ENCODE results near the gene SLC27A1.
A peak's percentile ranks its signal among the peaks of the same experiment; 100 is the strongest.
"Not testable (repeated sequence)": the region's sequence is repeated elsewhere in the genome, so short reads cannot be mapped to it uniquely, and the experiment has no call there.

Gene SLC27A1

DNA sequence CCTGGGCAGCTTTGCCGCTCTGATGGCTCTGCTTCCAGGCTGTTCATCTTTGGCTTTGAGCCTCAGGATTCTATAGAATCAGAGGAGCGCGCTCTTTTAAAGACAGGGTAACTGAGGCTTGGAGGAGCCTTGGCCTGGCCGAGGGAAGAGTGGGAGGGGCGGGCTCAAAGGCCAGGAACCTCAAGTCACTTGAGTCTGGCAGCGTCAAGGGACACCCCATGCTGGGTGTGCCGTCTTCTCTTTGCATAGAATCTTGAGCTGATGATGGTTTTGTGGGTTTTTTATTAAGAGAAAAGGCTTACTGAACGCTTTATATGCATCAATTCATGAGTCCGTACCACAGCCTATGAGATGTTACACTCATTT is 42.2 kb downstream of the SLC27A1 start:
- DNase-seq = no peak

DNA sequence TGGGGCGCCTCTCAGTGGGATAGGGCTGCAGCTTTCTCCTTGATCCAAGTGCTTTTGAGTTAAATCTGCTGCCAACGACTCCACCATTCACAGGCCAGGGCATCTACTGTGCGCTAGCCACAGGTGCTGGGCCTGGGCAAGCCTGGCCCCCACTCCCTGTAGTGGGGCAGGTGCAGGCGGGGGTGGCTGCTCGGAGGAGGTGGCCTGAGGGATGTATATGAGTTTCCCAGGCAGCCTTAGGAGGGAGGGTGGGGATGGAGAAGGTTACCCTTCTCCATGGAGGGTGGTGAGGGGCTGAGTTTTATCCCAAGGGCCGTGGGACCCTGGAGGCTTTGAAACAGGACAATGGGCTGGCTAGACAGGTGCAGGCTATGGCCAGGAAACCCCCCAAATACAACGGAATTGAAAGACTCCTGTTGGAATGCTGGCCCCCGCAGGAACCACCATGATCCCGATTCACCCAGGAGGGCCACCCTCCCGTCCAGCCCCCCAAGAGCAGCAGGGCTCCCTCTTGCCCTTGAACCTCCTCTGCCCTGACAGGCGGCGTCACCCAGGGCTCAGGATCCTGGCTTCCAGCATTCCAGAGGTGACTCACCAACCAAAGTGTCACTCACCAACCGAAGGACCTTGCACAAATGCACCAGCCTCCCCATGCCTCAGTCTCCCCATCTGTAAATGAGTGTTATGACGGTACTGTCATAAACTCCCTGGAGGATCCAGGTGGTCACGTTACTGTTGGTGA is 45.3 kb downstream of the SLC27A1 start:
- no peak for DNase-seq

DNA sequence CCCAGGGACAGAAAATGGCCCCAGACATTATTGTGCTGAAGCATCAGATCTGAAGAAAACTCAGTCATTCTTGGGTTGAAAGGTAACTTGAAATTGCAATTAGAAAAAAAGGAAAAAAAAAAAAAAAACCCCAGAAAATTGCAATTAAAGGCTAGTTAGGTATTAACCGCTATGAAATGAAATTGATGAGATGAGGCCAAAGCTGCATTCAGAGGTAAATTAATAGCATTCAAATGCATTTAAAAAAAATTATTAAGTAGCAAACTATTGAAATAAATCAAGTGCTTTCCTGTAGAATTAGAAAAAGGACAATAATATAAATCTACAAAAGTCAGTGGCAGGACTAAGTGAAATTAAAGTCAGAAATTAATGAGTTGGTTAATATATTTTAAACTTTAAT is 47.6 kb downstream of the SLC27A1 start:
- DNase-seq = no peak

DNA sequence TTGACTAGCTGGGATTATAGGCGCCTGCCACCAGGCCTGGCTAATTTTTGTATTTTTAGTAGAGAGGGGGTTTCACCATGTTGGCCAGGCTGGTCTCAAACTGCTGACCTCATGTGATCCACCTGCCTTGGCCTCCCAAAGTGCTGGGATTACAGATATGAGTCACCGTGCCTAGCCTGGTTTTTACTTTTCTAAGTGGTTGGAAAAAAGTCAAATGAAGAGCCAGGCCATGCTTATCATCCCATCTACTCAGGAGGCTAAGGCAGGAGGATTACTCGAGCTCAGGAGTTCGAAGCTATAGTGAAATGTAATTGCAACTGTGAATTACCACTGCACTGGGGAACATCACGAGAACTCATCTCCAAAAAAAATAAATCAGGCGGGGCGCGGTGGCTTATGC is 48.3 kb downstream of the SLC27A1 start:
- DNase-seq = not testable (repeated sequence)

DNA sequence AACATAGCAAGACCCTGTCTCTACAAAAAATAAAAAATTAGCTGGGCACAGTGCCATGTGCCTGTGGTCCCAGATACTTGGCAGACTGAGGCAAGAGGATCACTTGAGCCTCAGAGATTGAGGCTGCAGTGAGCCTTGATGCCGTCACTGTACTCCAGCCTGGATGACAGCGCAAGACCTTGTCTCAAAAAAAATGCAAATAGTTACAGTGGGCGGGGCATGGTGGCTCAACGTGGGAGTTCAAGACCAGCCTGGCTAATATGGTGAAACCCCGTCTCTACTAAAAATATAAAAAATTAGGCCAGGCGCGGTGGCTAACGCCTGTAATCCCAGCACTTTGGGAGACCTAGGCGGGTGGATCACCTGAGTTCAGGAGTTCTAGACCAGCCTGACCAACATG is 49.6 kb downstream of the SLC27A1 start:
- no peak for DNase-seq

DNA sequence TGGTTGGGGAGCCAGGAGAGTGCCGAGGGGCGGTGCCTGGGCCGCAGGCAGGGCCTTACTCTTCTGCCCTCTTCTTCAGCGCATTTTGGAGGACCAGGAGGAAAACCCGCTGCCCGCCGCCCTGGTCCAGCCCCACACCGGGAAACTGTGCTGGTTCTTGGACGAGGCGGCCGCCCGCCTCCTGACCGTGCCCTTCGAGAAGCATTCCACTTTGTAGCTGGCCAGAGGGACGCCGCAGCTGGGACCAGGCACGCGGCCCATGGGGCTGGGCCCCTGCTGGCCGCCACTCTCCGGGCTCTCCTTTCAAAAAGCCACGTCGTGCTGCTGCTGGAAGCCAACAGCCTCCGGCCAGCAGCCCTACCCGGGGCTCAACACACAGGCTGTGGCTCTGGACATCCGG is 50.5 kb downstream of the SLC27A1 start:
- DNase-seq = no peak

DNA sequence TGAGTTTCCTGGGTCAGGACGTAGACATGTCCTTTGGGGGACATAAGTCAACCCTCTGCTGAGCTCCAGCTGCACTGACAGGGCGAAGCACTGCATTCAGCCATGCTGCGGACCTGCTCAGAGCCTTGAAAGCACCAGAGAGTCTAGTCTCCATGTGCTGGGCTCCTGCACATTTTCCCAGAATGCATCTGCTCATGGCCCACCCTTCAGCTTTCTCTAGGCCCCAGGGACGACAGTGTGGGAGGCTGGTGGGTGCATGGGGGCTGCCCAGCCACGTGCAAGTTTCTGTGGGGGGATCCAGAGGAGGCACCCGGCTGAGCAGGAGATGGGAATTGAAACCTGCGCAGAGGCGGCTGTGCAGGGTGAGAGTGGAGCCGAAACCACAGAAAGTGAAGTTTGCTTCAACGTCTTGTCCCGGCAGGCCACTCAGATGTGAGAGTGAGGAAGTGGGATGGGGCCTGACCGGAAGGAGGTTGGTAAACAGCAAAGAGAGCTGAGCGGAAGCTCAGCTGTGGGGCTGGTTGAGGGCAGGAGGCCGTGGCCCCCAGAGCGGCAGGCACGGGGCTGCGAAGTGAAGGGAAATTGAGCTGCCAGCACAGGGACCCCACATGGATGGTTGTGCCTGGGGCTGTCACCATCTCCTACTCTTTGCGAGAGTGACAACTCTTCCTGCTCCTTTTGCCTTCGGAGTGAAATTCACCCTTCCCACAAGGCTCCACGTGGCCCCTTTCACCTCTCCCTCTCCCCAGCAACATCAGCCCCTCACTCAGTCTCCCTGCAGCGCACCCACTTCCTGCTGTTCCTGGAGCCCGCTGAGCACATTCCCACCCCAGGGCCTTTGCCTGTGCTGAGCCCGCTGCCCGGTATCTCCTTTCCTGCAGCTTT is 52.9 kb downstream of the SLC27A1 start:
- no peak for DNase-seq

DNA sequence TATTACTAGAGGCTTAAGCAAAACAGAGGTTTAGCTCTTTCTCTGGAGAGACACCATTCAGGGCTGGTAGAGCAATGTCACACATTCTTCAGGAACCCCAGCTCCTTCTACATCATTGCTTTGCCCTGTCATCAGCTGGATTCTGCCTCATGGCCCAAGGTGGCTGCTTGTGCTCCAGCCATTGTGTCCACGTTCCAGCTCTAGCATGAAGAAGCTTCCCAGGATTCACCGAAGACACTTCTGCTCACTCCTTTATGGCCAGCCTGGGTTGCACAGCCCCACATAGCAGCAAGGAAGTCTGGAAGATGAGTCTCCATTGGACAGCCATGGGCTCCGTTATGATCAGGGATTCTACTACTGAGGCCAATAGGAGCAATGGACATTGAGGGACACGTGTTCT is 54.3 kb downstream of the SLC27A1 start:
- no peak for DNase-seq

DNA sequence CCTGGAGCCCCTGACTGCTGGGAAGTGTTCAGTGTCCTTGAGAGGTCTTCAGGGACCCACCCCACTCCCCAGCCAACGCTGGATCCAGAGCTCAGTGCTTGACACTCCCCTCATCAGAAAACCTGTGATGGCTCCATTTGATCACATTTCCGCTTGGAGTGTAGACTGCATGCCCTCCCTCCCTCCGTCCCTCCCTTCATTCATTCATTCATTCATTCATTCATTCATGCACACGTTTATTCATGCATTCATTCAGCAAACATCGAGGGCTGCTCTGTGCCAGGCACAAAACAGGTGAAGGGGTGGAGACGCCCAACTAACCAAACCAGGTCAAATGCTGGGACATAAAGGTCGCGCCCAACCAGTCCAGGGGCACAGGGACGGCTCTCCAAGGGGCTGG is 54.8 kb downstream of the SLC27A1 start:
- no peak for DNase-seq

DNA sequence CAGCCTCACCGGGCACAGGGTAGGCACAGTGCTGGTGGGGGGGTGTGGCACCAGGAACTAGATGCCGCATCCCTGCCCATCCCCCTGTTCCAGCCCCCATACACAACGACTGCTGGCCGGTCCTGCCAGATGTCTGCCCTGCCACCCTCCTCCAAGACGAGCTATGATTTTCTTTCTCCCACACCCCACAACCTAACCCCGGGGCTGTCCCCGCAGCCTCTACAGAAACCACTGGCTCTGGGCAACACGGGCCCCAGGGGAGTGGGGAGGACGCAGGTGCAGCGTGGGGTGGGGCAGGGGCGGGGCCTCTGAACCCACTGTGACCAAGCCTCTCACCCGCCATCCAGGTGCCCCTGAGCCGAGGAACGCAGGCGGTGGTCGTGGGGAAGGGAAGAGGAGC is 56.6 kb downstream of the SLC27A1 start:
- DNase-seq = no peak

DNA sequence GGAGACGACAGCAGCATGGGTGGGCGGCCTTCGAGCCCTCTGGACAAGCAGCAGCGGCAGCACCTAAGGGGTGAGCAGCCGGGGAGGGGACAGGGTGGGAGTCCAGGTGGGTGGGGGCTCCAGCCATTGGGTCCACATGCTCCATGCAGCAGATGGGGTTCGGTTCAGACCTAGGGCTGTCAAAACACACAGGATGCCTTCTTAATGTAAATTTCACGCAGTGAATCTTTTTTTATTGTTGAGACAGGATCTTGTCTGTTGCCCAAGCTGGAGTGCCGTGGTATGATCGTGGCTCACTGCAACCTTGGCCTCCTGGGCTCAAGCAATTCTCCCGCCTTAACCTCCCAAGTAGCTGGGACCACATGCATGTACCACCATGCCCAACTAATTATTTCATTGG is 57.0 kb downstream of the SLC27A1 start:
- DNase-seq = no peak

DNA sequence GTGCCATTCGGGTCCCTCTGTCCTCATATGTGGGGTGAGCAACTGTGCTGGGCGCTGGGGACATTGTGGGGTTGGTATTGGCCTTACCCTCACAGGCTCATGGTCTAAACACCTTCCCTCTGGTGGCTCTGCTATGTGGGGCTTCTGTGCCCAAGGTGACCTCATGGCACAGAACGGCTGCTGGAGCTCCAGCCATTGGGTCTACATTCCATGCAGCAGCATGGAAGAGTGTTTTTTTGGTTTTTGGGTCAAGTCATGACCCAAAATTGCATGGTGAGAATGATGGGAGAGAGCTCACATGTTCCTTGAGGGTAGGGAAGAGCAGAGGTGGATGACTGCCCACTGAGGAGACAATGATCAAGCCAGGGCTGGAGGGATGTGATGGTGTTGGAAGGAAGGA is 58.3 kb downstream of the SLC27A1 start:
- no peak for DNase-seq

DNA sequence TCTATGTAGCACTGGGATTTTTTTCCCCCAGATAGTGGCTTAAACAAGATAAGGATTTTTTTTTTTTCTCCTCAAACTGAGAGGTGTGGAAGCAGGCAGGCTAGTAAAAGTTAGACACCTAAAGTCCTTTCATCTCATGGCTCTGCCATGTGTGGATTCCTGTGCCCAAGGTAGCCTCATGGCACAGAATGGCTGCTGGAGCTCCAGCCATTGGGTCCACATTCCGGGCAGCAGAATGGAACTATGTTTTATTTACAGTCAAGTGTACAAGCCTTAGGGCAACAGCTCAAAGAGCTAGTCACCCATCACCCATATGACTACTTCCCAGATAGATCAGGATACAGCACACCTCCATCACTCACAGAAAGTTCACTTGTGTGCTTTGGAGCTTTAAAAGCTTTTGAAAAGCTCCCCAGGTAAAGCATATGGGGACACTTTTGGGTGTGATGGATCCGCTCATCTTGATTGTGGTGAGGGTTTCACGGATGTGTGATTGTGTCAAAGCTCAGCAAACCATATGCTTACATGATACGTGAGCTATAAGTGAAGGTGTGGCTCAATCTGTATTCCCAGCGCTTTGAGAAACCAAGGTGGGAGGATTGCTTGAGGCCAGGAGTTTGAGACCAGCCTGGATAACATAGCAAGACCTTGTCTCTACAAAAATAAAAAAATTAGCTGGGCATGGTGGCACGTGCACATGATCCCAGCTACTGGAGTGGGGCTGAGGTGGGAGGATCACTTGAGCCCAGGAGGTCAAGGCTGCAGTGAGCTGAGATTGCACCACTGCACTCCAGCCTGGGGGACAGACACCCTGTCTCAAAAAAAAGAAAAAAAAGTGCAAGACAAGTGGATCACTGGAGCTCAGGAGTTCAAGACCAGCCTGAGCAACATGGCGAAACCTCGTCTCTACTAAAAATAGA is 59.2 kb downstream of the SLC27A1 start:
- DNase-seq = no peak

DNA sequence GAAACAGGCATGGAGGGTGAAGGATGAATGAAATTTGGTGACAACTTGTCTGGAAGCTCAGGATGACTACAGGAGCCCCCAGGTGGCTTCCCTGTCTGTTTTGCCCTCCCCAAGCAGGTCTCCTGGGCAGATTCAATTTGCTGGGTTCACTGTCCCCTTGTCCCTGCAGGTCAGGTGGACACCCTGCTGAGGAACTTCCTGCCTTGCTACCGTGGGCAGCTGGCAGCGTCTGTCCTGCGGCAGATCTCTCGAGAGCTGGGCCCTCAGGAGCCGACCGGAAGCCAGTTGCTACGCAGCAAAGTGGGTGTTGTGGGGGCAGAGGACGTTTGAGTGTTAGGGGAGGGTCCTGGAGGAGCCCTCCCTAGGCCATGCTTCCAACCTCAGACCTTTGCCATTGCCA is 60.3 kb downstream of the SLC27A1 start:
- DNase-seq = no peak

DNA sequence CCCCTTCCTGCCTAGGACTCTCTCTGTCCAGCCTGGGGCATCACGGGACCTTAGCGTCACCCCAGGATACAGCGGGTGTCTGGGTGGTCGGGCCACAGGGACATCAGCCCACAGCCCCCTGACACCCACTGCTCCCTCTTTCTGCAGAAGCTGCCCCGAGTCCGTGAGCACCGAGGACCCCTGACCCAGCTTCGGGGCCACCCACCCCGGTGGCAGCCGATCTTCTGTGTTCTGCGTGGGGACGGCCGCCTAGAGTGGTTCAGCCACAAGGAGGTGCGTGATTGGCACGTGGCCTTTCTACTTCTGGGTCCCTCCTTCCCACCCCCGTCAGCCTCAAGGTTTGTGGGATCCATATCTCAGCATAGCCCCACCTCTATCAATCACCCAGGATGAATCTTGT is 61.8 kb downstream of the SLC27A1 start:
- no peak for DNase-seq

DNA sequence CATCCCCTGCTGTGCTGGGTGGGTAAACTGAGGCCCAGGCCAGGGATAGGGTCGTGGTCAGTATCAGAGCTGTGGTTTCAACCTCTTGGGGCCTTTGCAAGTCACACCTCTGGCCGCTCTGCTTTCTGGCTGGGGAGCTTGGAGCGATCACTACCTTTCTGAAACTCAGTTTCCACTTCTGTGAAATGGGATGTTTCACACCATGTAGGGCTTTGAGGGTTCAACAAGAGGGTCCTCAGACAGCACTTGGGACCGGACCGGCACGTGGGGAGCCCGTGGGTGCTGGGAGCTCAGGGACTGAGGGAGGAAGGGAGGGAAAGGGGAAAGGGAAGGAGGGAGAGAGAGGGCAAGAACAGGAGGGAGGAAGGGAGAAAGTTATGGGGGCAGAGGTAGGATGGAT is 62.2 kb downstream of the SLC27A1 start:
- DNase-seq = no peak

DNA sequence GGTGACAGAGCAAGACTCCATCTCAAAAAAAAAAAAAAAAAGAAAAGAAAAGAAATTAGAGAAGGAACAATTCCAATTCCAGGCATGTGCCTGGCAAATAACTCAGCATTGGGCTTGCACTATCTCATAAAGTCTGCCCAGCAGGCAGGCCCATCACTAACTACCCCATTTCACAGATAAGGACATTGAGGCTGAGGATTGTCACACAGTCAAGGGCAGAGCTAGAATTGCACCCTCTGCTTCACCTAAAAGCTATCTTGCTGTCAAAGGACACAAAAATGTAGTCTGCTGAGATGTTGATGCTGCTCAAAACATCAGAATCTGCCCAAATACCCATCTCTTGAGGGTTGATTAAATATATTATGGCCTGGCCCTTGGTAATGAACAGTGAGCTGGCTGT is 64.4 kb downstream of the SLC27A1 start:
- no peak for DNase-seq

DNA sequence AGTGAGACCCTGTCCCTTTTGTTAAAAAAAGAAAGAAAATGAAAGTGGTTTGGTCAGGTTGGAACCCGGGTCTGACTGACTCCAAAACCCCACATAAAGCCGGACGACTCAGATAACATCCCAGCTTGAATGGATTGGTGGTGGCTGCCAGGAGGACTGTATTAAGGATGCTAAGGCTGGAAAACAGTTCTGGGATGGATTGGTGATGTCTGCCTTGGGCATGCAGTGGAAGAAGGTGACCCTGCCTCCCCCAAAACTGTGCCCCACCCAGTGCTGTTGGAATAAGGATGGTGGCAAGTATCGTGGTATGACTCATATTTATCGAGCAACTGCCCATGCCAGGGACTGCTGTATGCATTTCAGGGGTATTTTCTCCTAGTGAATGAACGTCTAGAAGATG is 66.6 kb downstream of the SLC27A1 start:
- DNase-seq = no peak

DNA sequence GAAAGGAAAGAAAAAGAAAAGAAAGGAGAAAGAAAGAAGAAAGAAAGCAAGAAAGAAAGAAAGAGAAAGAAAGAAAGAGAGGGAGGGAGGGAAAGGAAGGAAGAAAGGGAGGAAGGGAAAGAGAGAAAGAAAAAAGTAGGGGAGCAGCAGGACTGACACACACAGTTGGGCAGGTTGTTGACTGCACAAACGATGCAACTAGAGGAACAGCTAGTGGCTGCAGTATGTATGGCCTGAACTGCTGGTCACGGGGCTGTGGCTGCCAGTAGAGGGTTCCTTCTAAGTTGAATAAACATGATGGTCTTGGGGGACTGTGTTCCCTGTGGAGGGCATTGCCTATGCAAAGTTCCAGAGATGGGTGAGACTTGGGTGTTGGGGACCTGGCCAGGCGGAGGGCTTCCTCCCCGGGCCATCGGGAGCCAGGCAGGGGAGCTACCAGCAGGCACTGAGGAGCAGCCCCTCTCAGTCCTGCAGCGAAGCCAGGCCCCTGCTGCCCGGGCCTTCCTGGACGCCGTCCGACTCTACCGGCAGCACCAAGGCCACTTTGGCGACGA is 68.4 kb downstream of the SLC27A1 start:
- DNase-seq = no peak

DNA sequence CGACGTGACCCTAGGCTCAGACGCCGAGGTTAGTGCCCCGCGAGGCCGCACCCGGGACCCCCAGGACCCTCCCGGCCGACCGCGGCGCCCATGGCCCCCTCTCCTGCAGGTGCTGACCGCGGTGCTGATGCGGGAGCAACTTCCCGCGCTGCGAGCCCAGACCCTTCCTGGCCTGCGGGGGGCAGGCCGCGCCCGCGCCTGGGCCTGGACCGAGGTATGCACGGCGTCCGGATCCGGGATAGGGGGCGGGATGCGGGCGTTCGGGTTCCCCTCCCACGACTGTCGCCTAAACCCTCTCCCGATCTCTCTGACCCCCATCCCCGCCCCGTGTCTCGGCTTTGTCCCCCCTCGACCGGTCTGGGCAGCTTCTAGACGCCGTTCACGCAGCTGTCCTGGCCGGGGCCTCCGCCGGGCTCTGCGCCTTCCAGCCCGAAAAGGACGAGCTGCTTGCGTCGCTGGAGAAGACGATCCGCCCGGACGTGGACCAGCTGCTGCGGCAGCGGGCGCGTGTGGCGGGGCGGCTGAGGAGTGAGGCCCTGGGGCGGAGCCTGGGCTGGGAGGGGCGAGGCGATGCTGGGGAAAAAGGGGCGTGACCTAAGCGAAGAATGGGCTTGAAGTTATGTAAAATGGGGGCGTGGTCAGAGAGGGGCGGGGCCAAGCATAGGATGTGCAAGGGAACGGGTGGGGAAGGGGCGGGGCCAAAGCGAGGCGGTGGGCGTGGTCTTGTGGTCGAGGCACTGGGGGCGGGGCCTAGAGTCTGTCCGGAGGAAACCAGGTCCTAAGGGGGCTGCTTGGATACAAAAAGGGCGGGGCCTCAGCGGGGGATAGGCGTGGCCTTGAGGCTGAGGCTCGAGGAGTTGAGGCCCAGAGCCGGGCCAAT is 69.2 kb downstream of the SLC27A1 start:
- peak; percentile 83 for DNase-seq

DNA sequence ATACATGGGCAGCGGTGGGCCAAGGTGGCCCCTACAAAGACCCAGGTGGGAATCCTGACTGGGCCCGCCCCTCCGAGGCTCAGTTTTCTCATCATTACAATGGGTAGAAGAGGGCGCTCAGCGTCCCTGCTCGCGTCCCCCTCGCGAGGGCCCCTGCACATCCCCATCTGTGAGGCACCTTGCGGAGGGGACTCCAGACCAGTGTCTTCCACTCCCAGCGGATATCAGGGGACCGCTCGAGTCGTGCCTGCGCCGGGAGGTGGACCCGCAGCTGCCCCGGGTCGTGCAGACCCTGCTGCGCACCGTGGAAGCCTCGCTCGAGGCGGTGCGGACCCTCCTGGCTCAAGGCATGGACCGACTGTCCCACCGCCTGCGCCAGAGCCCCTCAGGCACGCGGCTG is 69.8 kb downstream of the SLC27A1 start:
- no peak for DNase-seq

DNA sequence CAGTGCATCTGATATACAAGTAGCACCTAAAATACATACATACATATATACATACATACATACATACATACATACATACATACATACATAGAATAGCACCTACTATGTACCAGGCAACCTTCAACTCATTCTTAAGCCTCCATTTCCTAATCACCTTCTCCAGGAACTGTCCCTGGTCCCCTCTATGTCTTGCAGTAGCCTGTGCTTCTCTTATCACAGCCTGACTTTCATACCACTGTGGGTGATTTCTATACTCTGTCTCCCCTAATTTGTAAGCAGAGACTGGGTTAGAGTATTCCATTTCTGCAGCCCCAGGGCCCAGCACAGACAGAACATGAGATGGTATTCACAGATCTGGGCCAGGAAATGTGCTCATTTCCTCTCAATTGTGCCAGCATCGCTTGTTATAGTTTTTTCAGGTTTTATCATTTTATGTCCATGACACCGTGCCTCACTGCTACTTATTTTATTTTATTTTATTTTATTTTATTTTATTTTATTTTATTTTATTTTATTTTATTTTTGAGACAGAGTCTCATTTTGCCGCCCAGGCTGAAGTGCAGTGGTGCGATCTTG is 70.9 kb downstream of the SLC27A1 start:
- DNase-seq = no peak
